GM21528 (cell line): ENCODE results near the gene FIBCD1.
"Not testable (repeated sequence)": the region's sequence is repeated elsewhere in the genome, so short reads cannot be mapped to it uniquely, and the experiment has no call there.

Source experiments
- ATAC-seq: cut with Tn5 transposase; IDR thresholded peaks from one replicate; pipeline ENCODE4 v1.9.1; 2021; ENCODE audit warnings: mild to moderate bottlenecking, moderate library complexity; ENCODE audit not compliant: unreplicated experiment, low FRiP score

The FIBCD1 gene

GRCh38 chr9:130955947-130956621 is 17.0 kb upstream of the FIBCD1 start:
- no peak for ATAC-seq

GRCh38 chr9:130954925-130955324 is 15.9 kb upstream of the FIBCD1 start:
- ATAC-seq, result not testable (repeated sequence)

GRCh38 chr9:130954317-130954716 is 15.3 kb upstream of the FIBCD1 start:
- no peak for ATAC-seq

- ATAC-seq, result no peak
Measured at GRCh38 chr9:130952065-130952762, 13.2 kb upstream of the FIBCD1 start.

- no peak for ATAC-seq
Measured at GRCh38 chr9:130950039-130950311, 10.9 kb upstream of the FIBCD1 start.

- ATAC-seq, result no peak
Measured at GRCh38 chr9:130949188-130950038, 10.4 kb upstream of the FIBCD1 start.

- no peak for ATAC-seq
Measured at GRCh38 chr9:130948266-130948665, 9.2 kb upstream of the FIBCD1 start.

- no peak for ATAC-seq
Measured at GRCh38 chr9:130947618-130948140, 8.6 kb upstream of the FIBCD1 start.

GRCh38 chr9:130946766-130947617 is 7.9 kb upstream of the FIBCD1 start:
- ATAC-seq, result no peak

GRCh38 chr9:130945173-130945572 is 6.1 kb upstream of the FIBCD1 start:
- ATAC-seq, result no peak

GRCh38 chr9:130944510-130945058 is 5.5 kb upstream of the FIBCD1 start:
- ATAC-seq, result no peak

GRCh38 chr9:130943777-130944176 is 4.7 kb upstream of the FIBCD1 start:
- ATAC-seq, result no peak

- ATAC-seq, result no peak
Measured at GRCh38 chr9:130943221-130943620, 4.2 kb upstream of the FIBCD1 start.

- no peak for ATAC-seq
Measured at GRCh38 chr9:130942679-130943078, 3.6 kb upstream of the FIBCD1 start.

- ATAC-seq, result no peak
Measured at GRCh38 chr9:130942084-130942483, 3.0 kb upstream of the FIBCD1 start.

GRCh38 chr9:130940693-130941576 is 1.9 kb upstream of the FIBCD1 start:
- no peak for ATAC-seq

- no peak for ATAC-seq
Measured at GRCh38 chr9:130940027-130940549, 1.0 kb upstream of the FIBCD1 start.

- no peak for ATAC-seq
Measured at GRCh38 chr9:130939405-130940026, 469 bp upstream of the FIBCD1 start.
